ENCODE results near the gene LIM2. TPM values are rescaled to one million over a fixed set of nuclear protein-coding genes. Genes with fewer than 3 reads are reported as not detected.

Gene LIM2
- total RNA-seq, 1 donor from 2014 or later = not detected

DNA sequence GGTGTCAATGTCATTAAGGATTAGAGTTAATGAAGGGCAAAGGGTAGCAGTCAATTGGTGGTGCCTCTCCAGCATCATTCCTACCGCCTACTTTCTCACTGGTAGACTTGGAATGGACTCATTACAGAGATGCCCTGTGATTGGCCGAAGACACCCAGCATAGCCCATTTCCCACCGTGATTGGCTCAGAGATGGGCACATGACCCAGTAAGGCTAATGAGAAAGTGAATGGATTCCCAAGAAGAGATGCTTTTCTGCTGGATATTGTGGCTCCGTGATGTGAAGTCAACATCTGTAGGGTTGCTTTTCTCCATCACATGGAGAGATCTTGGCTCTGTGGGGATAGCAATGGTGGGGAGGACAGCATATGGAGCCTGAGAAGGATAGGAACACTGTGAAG lies 57.4 kb downstream of the LIM2 start:
- H3K4me1 ChIP-seq = peaks cover 0 to 3% of the 10 kb centered on the region in 2 donors
- H3K27me3 ChIP-seq = no peaks in the 10 kb centered on the region
- intact Hi-C loops (cut with DNase I) = no loop called here
- no peak overlapping the region for H3K4me3 ChIP-seq
- no peaks in the 10 kb centered on the region for H3K9me3 ChIP-seq
- no peaks in the 10 kb centered on the region for H3K36me3 ChIP-seq
- no peak overlapping the region for H3K27ac ChIP-seq
- no peak for DNase-seq (ENCODE audit: low spot score in 2 of 2)
- TF ChIP-seq, protein P1, sequence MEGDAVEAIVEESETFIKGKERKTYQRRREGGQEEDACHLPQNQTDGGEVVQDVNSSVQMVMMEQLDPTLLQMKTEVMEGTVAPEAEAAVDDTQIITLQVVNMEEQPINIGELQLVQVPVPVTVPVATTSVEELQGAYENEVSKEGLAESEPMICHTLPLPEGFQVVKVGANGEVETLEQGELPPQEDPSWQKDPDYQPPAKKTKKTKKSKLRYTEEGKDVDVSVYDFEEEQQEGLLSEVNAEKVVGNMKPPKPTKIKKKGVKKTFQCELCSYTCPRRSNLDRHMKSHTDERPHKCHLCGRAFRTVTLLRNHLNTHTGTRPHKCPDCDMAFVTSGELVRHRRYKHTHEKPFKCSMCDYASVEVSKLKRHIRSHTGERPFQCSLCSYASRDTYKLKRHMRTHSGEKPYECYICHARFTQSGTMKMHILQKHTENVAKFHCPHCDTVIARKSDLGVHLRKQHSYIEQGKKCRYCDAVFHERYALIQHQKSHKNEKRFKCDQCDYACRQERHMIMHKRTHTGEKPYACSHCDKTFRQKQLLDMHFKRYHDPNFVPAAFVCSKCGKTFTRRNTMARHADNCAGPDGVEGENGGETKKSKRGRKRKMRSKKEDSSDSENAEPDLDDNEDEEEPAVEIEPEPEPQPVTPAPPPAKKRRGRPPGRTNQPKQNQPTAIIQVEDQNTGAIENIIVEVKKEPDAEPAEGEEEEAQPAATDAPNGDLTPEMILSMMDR (IDR thresholded peaks at IDR 0.05) = no peak

Other genes starting within 250 kb of the LIM2 start
- 4.8 TPM for gene SIGLEC7, start 245.7 kb downstream of the LIM2 start, total RNA-seq
- 1.3 TPM for gene CD33, start 162.9 kb downstream of the LIM2 start, total RNA-seq
- gene SIGLECL1, start 136.9 kb downstream of the LIM2 start, total RNA-seq = not detected
- gene IGLON5, start 76.3 kb downstream of the LIM2 start, total RNA-seq = 4.9 TPM
- 1.4 TPM for gene VSIG10L, start 45.8 kb downstream of the LIM2 start, total RNA-seq
- 42.5 TPM for gene ETFB, start 21.6 kb downstream of the LIM2 start, total RNA-seq
- not detected for gene CLDND2, start 19.0 kb downstream of the LIM2 start, total RNA-seq
- gene NKG7, start 15.3 kb downstream of the LIM2 start, total RNA-seq = 30.2 TPM
- not detected for gene C19orf84, start 2.6 kb upstream of the LIM2 start, total RNA-seq
- gene SIGLEC10, start 29.7 kb upstream of the LIM2 start, total RNA-seq = 5.4 TPM
- gene SIGLEC8, start 70.5 kb upstream of the LIM2 start, total RNA-seq = not detected
- not detected for gene CEACAM18, start 90.6 kb upstream of the LIM2 start, total RNA-seq
- gene SIGLEC12, start 113.8 kb upstream of the LIM2 start, total RNA-seq = not detected
- gene SIGLEC6, start 143.7 kb upstream of the LIM2 start, total RNA-seq = 6.6 TPM
- 6.1 TPM for gene ZNF175, start 183.3 kb upstream of the LIM2 start, total RNA-seq
- not detected for gene SIGLEC5, start 242.4 kb upstream of the LIM2 start, total RNA-seq